ENCODE data around the gene NCOA1. TPM values are rescaled to one million over a fixed set of nuclear protein-coding genes. Genes with fewer than 3 reads are reported as not detected.
"Not testable (repeated sequence)": the region's sequence is repeated elsewhere in the genome, so short reads cannot be mapped to it uniquely, and the experiment has no call there.

NCOA1 gene
- total RNA-seq, 1 donor from 2014 or later = 41.7 TPM

DNA sequence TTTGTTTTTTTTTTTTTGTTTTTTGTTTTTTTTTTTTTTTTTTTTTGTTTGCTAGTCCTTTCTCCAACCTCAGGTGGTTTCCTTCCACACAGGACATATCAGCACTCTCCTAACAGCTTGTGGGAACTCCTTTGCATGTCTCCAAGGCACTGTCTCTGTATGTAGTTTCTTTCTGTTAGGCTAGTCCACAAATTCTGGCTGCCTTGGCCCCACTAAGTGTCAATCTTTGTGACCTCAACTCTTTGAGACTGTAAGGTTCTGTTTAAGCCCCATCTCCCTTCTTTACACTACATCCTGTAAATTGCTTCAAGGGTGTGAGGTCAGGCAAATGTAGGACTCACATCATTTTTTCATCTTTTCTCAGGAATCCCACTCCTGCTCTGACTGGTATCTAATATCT lies 85.1 kb downstream of the NCOA1 start:
- DNase-seq (ENCODE audit: low spot score) = no peak

- DNase-seq (ENCODE audit: low spot score) = no peak
These were observed 85.6 kb downstream of the NCOA1 start for GRCh38 chr2:24576617-24577016.

- DNase-seq (ENCODE audit: low spot score) = no peak
These were observed 86.4 kb downstream of the NCOA1 start for GRCh38 chr2:24577481-24577880.

GRCh38 chr2:24579053-24579803 lies 88.2 kb downstream of the NCOA1 start:
- no peak for DNase-seq (ENCODE audit: low spot score)

DNA sequence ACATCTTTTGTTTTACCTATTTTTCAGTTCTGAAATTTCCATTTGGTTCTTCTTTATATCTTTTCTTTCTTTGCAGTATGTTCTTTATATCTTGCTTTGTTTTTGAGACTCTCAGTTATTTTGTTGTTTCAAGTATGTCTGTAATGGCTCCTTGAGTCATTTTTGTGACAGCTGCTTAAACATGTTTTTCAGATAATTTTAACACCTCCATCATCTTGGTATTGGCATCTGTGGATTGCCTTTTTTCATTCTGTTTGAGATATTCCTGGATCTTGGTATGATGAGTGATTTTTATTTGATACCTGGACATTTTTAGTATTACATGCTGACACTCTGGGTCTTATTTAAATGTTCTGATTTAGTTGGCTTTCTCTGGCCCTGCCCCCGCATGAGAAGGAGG lies 89.5 kb downstream of the NCOA1 start:
- DNase-seq (ENCODE audit: low spot score) = no peak

DNA sequence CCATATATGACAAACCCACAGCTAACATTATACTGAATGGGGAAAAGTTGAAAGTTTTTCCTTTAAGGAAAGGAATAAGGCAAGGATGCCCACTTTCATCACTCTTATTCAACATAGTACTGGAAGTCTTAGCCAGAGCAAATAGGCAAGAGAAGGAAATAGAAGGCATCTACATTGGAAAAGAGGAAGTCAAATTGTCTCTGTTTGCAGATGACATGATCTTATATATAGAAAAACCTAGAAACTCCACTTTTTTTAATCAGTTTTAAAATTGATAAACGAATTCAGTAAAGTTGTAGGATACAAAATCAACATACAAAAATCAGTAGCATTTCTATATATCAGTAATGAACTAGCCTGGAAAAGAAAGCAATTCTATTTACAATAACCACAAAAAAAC lies 90.9 kb downstream of the NCOA1 start:
- not testable (repeated sequence) for DNase-seq (ENCODE audit: low spot score)

- no peak for DNase-seq (ENCODE audit: low spot score)
These were observed 95.9 kb downstream of the NCOA1 start for GRCh38 chr2:24586955-24587354.

DNA sequence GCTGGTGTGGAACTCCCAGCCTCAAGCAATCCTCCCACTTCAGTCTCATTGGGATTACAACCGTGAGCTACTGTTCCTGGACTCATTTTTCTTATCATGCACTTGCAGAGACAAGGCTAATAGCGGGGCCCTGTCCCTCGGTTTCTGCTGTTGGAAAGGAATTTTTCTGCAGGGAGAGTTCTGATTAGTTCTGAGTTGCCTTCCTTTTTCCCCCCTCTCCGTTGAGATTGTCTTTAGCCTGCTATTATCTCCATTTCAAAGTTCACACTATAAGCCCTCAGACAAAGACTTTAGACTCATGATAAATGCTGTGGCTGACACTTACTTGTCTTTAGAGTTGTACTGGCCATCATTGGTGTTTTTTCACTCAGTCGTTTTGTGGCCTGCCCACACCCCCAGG lies 97.2 kb downstream of the NCOA1 start:
- no peak for DNase-seq (ENCODE audit: low spot score)

GRCh38 chr2:24592441-24593100 lies 101.5 kb downstream of the NCOA1 start:
- DNase-seq (ENCODE audit: low spot score) = no peak

GRCh38 chr2:24594283-24594682 lies 103.2 kb downstream of the NCOA1 start:
- DNase-seq (ENCODE audit: low spot score) = no peak

DNA sequence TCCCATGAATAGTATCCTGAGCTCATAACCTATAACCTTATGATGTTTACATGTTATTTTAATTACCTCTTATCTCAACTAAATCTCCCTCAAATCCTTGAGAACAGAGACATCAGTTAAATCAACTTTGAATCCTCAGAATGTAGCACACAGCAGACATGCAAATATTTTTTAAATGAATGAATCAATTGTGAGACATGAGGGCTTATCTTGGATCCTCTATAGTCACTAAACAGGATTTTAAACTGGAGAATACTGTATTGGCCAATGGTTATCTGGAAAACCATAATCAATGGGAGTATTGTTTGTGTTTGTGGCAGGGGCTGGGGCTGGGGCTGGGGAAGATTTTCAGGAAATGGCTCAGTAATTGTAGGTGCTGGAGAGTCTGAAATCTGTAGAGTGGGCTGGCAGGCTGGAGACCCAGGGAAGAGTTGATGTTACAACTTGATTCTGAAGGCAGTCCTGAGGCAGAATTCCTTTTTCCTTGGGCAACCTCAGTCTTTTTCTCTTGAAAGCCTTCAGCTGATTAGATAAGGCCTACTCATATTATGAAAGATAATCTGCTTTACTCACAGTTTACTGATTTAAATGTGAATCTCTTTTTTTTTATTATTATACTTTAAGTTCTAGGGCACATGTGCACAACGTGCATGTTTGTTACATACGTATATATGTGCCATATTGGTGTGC lies 106.3 kb downstream of the NCOA1 start:
- no peak for DNase-seq (ENCODE audit: low spot score)

DNA sequence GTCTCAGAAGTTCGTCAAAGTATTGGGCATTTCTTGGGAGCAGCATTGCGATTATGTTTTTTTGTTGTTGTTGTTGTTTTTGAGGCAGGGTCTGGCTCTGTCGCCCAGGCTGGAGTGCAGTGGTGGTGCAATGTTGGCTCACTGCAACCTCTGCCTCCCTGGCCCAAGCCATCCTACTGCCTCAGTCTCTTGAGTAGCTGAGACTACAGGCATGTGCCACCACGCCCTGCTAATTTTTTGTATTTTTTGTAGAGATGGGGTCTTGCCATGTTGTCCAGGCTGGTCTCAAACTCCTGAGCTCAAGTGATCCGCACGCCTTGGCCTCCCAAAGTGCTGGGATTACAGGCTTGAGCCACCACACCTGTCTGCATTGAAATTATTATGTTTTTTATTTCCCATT lies 109.1 kb downstream of the NCOA1 start:
- not testable (repeated sequence) for DNase-seq (ENCODE audit: low spot score)

DNA sequence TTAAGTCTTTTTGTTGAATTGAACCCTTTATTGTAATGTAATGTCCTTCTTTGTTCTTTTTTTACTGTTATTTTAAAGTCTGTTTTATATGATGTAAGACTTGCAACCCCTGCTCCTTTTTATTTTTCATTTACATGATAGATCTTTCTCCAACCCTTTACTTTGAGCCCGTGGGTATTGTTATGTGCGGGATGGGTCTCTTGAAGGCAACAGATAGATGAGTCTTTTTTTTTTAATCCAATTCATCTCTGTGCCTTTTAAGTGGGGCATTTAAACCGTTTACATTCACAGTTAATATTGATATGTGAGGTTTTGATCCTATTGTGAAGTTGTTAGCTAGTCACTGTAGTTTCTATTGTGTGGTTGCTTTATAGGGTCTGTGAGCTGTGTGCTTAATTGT lies 120.6 kb downstream of the NCOA1 start:
- no peak for DNase-seq (ENCODE audit: low spot score)

DNA sequence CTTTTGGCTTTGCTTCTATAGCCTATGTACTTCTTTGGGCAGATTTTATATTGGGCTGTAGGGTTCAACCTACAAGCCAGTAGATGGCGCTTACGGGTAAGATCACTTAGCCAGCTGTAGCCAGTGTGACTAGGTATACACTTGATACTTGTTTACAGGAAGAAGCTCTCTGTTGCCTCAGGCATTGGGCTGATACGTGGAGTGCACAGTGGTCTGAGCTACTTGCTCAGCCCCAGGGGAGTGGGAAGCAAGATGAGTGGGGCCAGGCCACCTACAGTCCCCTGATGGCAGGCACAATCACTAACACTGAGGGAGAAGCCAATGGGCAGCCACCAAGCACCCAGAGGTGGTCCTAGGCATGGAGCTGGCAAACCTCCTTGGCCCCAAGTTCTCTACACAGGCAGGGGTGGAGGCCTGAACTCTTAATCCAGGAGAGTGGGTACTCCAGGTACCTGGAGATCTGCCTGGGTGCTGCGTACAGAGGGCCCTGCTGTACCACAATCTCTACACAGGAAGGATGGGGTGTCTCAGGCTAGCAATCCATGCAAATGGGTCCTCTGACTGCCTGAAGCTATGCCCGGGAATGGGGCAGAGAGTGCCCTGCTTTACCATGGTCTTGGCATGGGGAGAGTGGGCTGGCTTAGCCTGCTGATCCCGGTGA lies 122.2 kb downstream of the NCOA1 start:
- DNase-seq (ENCODE audit: low spot score) = no peak

DNA sequence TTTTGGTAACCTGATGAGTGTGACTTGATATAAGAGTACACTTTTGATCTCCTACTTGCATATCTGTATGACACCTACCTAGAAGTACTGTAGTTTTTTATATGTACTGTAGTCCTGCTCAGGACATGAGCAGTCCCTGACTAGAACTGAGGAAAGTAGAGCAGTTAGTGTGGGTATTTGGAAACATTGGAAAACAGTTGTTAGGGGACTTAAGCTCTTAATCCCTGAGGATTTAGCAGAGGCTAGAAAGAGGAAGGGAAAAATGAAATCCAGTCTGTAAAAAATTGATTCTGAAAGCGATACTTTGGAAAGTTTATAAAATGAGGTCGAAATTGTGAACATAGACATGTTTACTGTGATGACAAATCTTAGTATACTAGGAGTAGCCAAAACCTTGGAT lies 125.6 kb downstream of the NCOA1 start:
- no peak for DNase-seq (ENCODE audit: low spot score)

DNA sequence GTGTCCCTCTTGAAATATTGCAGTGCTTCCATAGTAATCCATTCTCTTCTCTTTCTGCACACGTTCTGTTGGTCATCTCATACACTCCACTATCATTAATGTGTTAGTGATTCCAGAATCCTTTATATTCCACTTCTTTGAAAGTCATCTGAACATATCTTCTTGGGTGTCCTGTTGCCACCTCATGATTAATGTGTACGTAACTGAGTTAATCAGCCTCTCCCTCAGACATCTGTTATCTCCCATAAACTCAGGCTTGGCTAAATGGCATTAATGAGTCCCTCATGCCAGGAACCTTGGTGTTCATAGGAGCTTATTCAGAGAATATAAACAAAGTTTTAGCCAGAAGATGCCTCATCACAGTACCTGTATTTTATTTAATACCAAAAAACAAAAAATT lies 126.4 kb downstream of the NCOA1 start:
- no peak for DNase-seq (ENCODE audit: low spot score)

- no peak for DNase-seq (ENCODE audit: low spot score)
These were observed 127.1 kb downstream of the NCOA1 start for GRCh38 chr2:24618144-24618543.

DNA sequence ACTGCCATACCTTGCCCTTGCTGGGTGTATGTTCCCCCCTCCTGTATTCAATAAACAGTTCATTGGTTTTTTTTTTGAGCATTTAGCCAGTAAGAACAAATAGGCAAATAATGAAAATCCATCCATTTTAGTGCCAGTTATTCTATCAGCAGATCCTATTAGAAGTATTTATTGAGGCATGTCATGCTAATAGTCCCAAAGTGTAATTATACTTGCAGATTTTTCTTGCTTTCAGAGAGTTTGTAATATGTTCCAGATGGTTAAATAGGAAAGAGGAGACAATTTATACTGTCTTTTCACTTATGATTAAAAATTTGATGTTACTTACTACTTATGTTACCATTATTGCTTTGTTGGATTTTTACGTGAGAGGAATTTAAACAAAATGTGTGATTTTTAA lies 127.6 kb downstream of the NCOA1 start:
- DNase-seq (ENCODE audit: low spot score) = no peak

GRCh38 chr2:24620936-24621335 lies 129.9 kb downstream of the NCOA1 start:
- no peak for DNase-seq (ENCODE audit: low spot score)

GRCh38 chr2:24621779-24622538 lies 130.9 kb downstream of the NCOA1 start:
- DNase-seq (ENCODE audit: low spot score) = no peak

DNA sequence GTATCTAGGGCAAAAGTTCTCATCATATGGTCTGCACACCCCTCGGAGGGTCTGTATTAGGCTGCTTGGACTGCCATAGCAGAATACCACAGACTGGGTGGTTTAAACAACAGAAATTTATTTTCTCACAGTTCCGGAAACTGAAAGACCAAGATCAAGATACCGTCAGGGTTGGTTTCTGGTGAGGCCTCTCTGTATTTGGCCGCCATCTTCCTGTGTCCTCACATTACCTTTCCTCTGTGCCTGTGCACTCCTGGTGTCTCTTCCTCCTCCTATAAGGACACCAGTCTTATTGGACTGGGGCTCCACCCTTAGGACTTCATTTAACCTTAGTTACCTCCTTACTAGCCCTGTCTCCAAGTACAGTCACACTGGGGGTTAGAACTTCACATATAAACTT lies 132.5 kb downstream of the NCOA1 start:
- DNase-seq (ENCODE audit: low spot score) = no peak

Data from mesenteric fat pad (tissue), 1 donor.